K562 (cell line): ENCODE measurements around the gene KCNQ4. TPM values are rescaled to one million over a fixed set of nuclear protein-coding genes. Genes with fewer than 3 reads are reported as not detected.

ENCODE experiments used
- ATAC-seq: fragments of 200-7000 bp; cut with Tn5 transposase; 3 replicates; pipeline ENCODE4 v1.9.1; 2020; ENCODE audit warnings: moderate library complexity
- BruUV-seq: library from RNA; stranded (reverse); fragments of 400-500 nt; replicated peaks from 2 replicates; lab custom pipeline; 2021; lab: Mats Ljungman, UMichigan
- CTCF ChIA-PET: fragments of 300-600 bp; formaldehyde crosslinking; extraction: SDS; loops from one replicate; lab custom pipeline; 2021; ENCODE audit warnings: low intra/inter-chr PET ratio; lab: Yijun Ruan, JAX
- POLR2A ChIA-PET: fragments of 300-600, 350-650 bp; sonication (Branson Sonifier 250); formaldehyde crosslinking; extraction: SDS; loops from one replicate; lab custom pipeline; 2021; ENCODE audit warnings: antibody characterized with exemption, inconsistent platforms; lab: Yijun Ruan, JAX
- DNase-seq, 4 experiments: peaks; one replicate each; pipeline versions ENCODE4 v3.0.0 to v3.0.0-alpha.2; 2011 to 2018; ENCODE audit warnings: low spot score in 3 of 4, mixed read lengths in 3 of 4; ENCODE audit errors: extremely low read depth in 1 of 4
- FAIRE-seq: peaks from 2 replicates; lab custom pipeline; 2011; peaks lifted over from hg19 to GRCh38; lab: Jason Lieb, UNC
- H2AFZ ChIP-seq: 2 replicates; pipeline ENCODE4 v1.6.0; 2011; ENCODE audit warnings: low read depth, low read length, control low read depth, inconsistent platforms
- H3K27ac ChIP-seq: fragments of 200-600 bp; 3 replicates; pipeline ENCODE4 v1.8.0; 2011; ENCODE audit warnings: low read depth, mild to moderate bottlenecking, control low read depth, inconsistent platforms, low read length, moderate library complexity, mixed read lengths; ENCODE audit errors: extremely low read depth
- H3K27me3 ChIP-seq, 2 experiments: fragments of 300-600 bp in 1 of 2; 2 replicates in 1 of 2; 3 replicates in 1 of 2; pipeline versions ENCODE4 v1.6.0 to v1.8.0; 2011; ENCODE audit warnings: inconsistent platforms in 2 of 2, low read length in 2 of 2, mild to moderate bottlenecking in 1 of 2, mixed read lengths in 1 of 2, moderate library complexity in 1 of 2; ENCODE audit not compliant: control insufficient read depth in 2 of 2, insufficient read depth in 2 of 2
- H3K36me3 ChIP-seq: fragments of 300-600 bp; 3 replicates; pipeline ENCODE4 v1.8.0; 2011; ENCODE audit warnings: mild to moderate bottlenecking, low read length, inconsistent platforms; ENCODE audit not compliant: control insufficient read depth, insufficient read depth
- H3K4me1 ChIP-seq, 2 experiments: fragments of 200-600 bp in 1 of 2; replicated peaks in 1 of 2; 2 replicates in 1 of 2; 3 replicates in 1 of 2; pipeline versions ENCODE4 v1.5.1 to v1.8.0; 2011; ENCODE audit warnings: inconsistent platforms in 2 of 2, low read length in 2 of 2, mild to moderate bottlenecking in 1 of 2, mixed read lengths in 1 of 2, moderate library complexity in 1 of 2; ENCODE audit not compliant: control insufficient read depth in 2 of 2, insufficient read depth in 2 of 2
- H3K4me2 ChIP-seq: 2 replicates; pipeline ENCODE4 v1.6.1; 2011; ENCODE audit warnings: low read length, control low read depth, inconsistent platforms, mixed read lengths; ENCODE audit not compliant: insufficient read depth
- H3K4me3 ChIP-seq: fragments of 200-600 bp; sonication (generic), shearing (Covaris generic); 2 replicates; pipeline ENCODE4 v1.5.1; 2016; ENCODE audit warnings: control low read depth, inconsistent platforms
- H3K79me2 ChIP-seq: fragments of 200-600 bp; 3 replicates; pipeline ENCODE4 v1.8.0; 2011; ENCODE audit warnings: low read length, inconsistent platforms; ENCODE audit not compliant: control insufficient read depth, insufficient read depth
- H3K9ac ChIP-seq, 2 experiments: 2 replicates each; pipeline versions ENCODE4 v1.6.0 to v1.6.1; 2011; ENCODE audit warnings: low read depth in 2 of 2, low read length in 2 of 2, control low read depth in 1 of 2, inconsistent platforms in 1 of 2, mild to moderate bottlenecking in 1 of 2, mixed read lengths in 1 of 2; ENCODE audit not compliant: insufficient read depth in 1 of 2
- H3K9me1 ChIP-seq: one replicate; pipeline ENCODE4 v1.6.0; 2011; ENCODE audit warnings: inconsistent platforms, mild to moderate bottlenecking, low read length, moderate library complexity; ENCODE audit not compliant: control insufficient read depth, insufficient read depth
- H3K9me3 ChIP-seq: replicated peaks from 2 replicates; pipeline ENCODE4 v1.5.1; 2011; ENCODE audit warnings: low read depth, low read length, inconsistent platforms; ENCODE audit not compliant: control insufficient read depth, insufficient read depth
- H4K20me1 ChIP-seq: replicated peaks from 2 replicates; pipeline ENCODE4 v1.6.1; 2011; ENCODE audit warnings: low read length, inconsistent platforms, mixed read lengths; ENCODE audit not compliant: control insufficient read depth, insufficient read depth
- DNMT1 ChIP-seq: fragments of 450-650 bp; IDR thresholded peaks from 2 replicates; pipeline ENCODE4 v1.6.1; 2016; ENCODE audit warnings: antibody characterized with exemption, mild to moderate bottlenecking
- KLF16 ChIP-seq: IDR thresholded peaks from 2 replicates; pipeline ENCODE4 v1.6.1; 2016; ENCODE audit warnings: antibody characterized with exemption
- NR2C2 ChIP-seq, 2 experiments: fragments of 200-800 bp in 1 of 2; sonication (Bioruptor generic) in 1 of 2; sonication (generic) in 1 of 2; formaldehyde crosslinking in 1 of 2; IDR thresholded peaks; 2 replicates each; pipeline versions ENCODE4 v1.6.1 to v1.8.0; 2016 to 2022; ENCODE audit warnings: mild to moderate bottlenecking in 1 of 2, missing compliant biosample characterization in 1 of 2, missing genetic modification characterization in 1 of 2, missing genetic modification reagents in 1 of 2
- SAP30 ChIP-seq: fragments of 200-600 bp; sonication (generic); IDR thresholded peaks from 2 replicates; pipeline ENCODE4 v1.6.1; 2012; ENCODE audit warnings: borderline replicate concordance, low read depth, mild to moderate bottlenecking, moderate library complexity, low read length, control low read depth, inconsistent platforms; ENCODE audit not compliant: insufficient read depth, poor library complexity, severe bottlenecking
- TEAD1 ChIP-seq, 2 experiments: fragments of 450-650 bp in 1 of 2; sonication (generic) in 1 of 2; formaldehyde crosslinking; IDR thresholded peaks; 2 replicates each; pipeline versions ENCODE4 v1.4.0 to v1.8.0; 2020 to 2022; ENCODE audit warnings: mild to moderate bottlenecking in 2 of 2, missing genetic modification reagents in 1 of 2
- TRIM28 ChIP-seq: fragments of 450-650 bp; IDR thresholded peaks from 2 replicates; pipeline ENCODE4 v1.6.1; 2017
- WGBS: fragments of 100-300 bp; shearing (Covaris generic); methylation state at CpG from one replicate; pipeline ENCODE4 v1.1.6; 2016; ENCODE audit warnings: low coverage, mixed read lengths; ENCODE audit not compliant: insufficient coverage; ENCODE audit errors: missing lambda C conversion rate; 5-methylcytosine and 5-hydroxymethylcytosine counted together
- in situ Hi-C: fragments of 300-500 bp; cut with MboI; formaldehyde crosslinking; loops from 4 replicates; pipeline ENCODE4 v1.15.0; 2018; ENCODE audit warnings: inconsistent platforms, mixed read lengths
- intact Hi-C: fragments of 100-400 bp; cut with micrococcal nuclease; formaldehyde crosslinking; loops from 2 replicates; pipeline ENCODE4 v1.14.2; 2022
- polyA plus RNA-seq, 8 experiments: library from polyadenylated mRNA; depleted of rRNA in 4 of 8; stranded (reverse) in 5 of 8; unstranded in 3 of 8; fragments of >200 nt; fragmentation: Nextera tagmentation in 2 of 8; fragmentation: Illumina TruSeq in 1 of 8; extraction: Ambion mirVana in 2 of 8; extraction: Trizol in 1 of 8; gene quantifications; 2 replicates each; pipeline versions ENCODE4 v1.2.1 to v1.2.3, GENCODE V29; 2011 to 2014; ENCODE audit warnings: inconsistent platforms in 1 of 8, missing spikeins in 1 of 8
- total RNA-seq, 7 experiments: library from RNA; depleted of rRNA in 6 of 7; stranded (reverse); fragments of >200 nt in 6 of 7; fragmentation: Illumina TruSeq in 2 of 7; extraction: Trizol in 2 of 7; gene quantifications; 2 replicates each; pipeline versions ENCODE4 v1.2.1 to v1.2.3, GENCODE V29; 2011 to 2021; ENCODE audit warnings: low replicate concordance in 1 of 7

Gene KCNQ4
- total and polyA plus RNA-seq, 9 of the 15 experiments (the other 6 are each of a cell fraction or from before 2014, with no cell fraction given) = 0.07 to 4.1 (median 0.79) TPM

- H3K9me1 ChIP-seq = no peaks in the 10 kb centered on the region
- ATAC-seq (no peak), DNase-seq (no peak), FAIRE-seq (no peak)
- H3K4me2 ChIP-seq = no peak overlapping the region
- peaks cover 11% of the 10 kb centered on the region; the same call in 1 of the 2 replicates for H4K20me1 ChIP-seq
- no peak overlapping the region for H3K9ac ChIP-seq
- H3K79me2 ChIP-seq = no peaks in the 10 kb centered on the region
- no peak overlapping the region for H2AFZ ChIP-seq
- ChIA-PET CTCF (no interaction called here), POLR2A (interaction anchor here (1.0 to 1.6 kb wide), 2 partner anchors 10 to 15 kb away, joined by 4 to 5 read pairs; no protein-coding TSS in a partner anchor)
- no peak for TF ChIP-seq TEAD1 (CRISPR knock-in tag; IDR thresholded peaks at IDR 0.05)
- TF ChIP-seq DNMT1 = no peak
- TF ChIP-seq KLF16 = no peak
- TF ChIP-seq TRIM28 = no peak
- no peak for TF ChIP-seq SAP30
- no peak for TF ChIP-seq NR2C2 (CRISPR knock-in tag; IDR thresholded peaks at IDR 0.05)
- TF ChIP-seq NR2C2 (tag; IDR thresholded peaks at IDR 0.05) = no peak
- in situ Hi-C loops (no loop called here), intact Hi-C loops (no loop called here)
- peaks cover 0 to 10% of the 10 kb centered on the region in 2 experiments; a peak in 4 of 5 replicates for H3K4me1 ChIP-seq
- no TSS peak for BruUV-seq
- no peak overlapping the region for H3K4me3 ChIP-seq
- H3K36me3 ChIP-seq = no peaks in the 10 kb centered on the region
- H3K27ac ChIP-seq = no peak overlapping the region
- 38% methylated on average over 3 of the region's 3 CpGs for WGBS
- H3K27me3 ChIP-seq = no peaks in the 10 kb centered on the region
- no peaks in the 10 kb centered on the region for H3K9me3 ChIP-seq
Measured at GRCh38 chr1:40793617-40794016, 10.0 kb downstream of the KCNQ4 start.
